H1 (cell line): Measurements from ENCODE around the gene EXO1. TPM values are rescaled to one million over a fixed set of nuclear protein-coding genes. Genes with fewer than 3 reads are reported as not detected.

ENCODE experiments used
- CTCF ChIA-PET: fragments of 300-600 bp; sonication (Branson Sonifier 250); formaldehyde crosslinking; loops from one replicate; lab custom pipeline; 2021; ENCODE audit not compliant: partially characterized antibody; lab: Charles Lee
- POLR2A ChIA-PET: fragments of 300-600 bp; sonication (Branson Sonifier 250); formaldehyde crosslinking; loops from one replicate; lab custom pipeline; 2021; ENCODE audit warnings: inconsistent platforms; ENCODE audit not compliant: partially characterized antibody; lab: Charles Lee
- DNase-seq, 2 experiments: peaks; one replicate each; pipeline versions ENCODE4 v3.0.0 to v3.0.0-alpha.2; 2010 to 2022; ENCODE audit warnings: low spot score in 2 of 2, low read depth in 1 of 2, mixed read lengths in 1 of 2
- FAIRE-seq: peaks from 2 replicates; lab custom pipeline; 2011; peaks lifted over from hg19 to GRCh38; lab: Jason Lieb, UNC
- H2AFZ ChIP-seq: 2 replicates; pipeline ENCODE4 v1.8.1; 2012; ENCODE audit warnings: low read length, inconsistent platforms
- H2AK5ac ChIP-seq: 2 replicates; pipeline ENCODE4 v1.6.1; 2013; ENCODE audit warnings: low read depth, low read length
- H2BK120ac ChIP-seq: replicated peaks from 2 replicates; pipeline ENCODE3; 2013; ENCODE audit warnings: low read depth, low read length, inconsistent platforms
- H2BK12ac ChIP-seq: 2 replicates; pipeline ENCODE4 v1.6.1; 2013; ENCODE audit warnings: low read depth, low read length
- H2BK15ac ChIP-seq: 2 replicates; pipeline ENCODE4 v1.6.1; 2013; ENCODE audit warnings: low read length
- H2BK20ac ChIP-seq: 2 replicates; pipeline ENCODE4 v1.6.1; 2013; ENCODE audit warnings: low read length
- H2BK5ac ChIP-seq: 2 replicates; pipeline ENCODE4 v1.6.1; 2013; ENCODE audit warnings: low read depth, low read length
- H3K14ac ChIP-seq: 2 replicates; pipeline ENCODE4 v1.6.1; 2013; ENCODE audit warnings: inconsistent platforms; ENCODE audit not compliant: insufficient read length
- H3K18ac ChIP-seq: 2 replicates; pipeline ENCODE4 v1.6.1; 2013; ENCODE audit warnings: low read length; ENCODE audit errors: extremely low read depth
- H3K23ac ChIP-seq: 2 replicates; pipeline ENCODE4 v1.6.1; 2013; ENCODE audit warnings: inconsistent platforms; ENCODE audit not compliant: insufficient read length
- H3K23me2 ChIP-seq: 2 replicates; pipeline ENCODE4 v1.6.1; 2013; ENCODE audit warnings: low read depth, low read length
- H3K27ac ChIP-seq: 2 replicates; pipeline ENCODE4 v1.6.1; 2011; ENCODE audit warnings: low read depth, low read length, inconsistent platforms
- H3K27me3 ChIP-seq, 4 experiments: replicated peaks in 1 of 4; 1 replicate in 1 of 4; 2 replicates in 3 of 4; pipeline versions ENCODE4 v1.6.1 to v1.8.1; 2011 to 2013; ENCODE audit warnings: low read length in 3 of 4, mild to moderate bottlenecking in 3 of 4, inconsistent platforms in 2 of 4, mixed read lengths in 2 of 4, moderate library complexity in 1 of 4; ENCODE audit not compliant: control insufficient read depth in 3 of 4, insufficient read depth in 3 of 4; ENCODE audit errors: extremely low read depth in 1 of 4
- H3K36me3 ChIP-seq, 4 experiments: 2 replicates each; pipeline versions ENCODE4 v1.6.1 to v1.8.1; 2011 to 2013; ENCODE audit warnings: mild to moderate bottlenecking in 4 of 4, low read length in 3 of 4, moderate library complexity in 2 of 4, control low read depth in 1 of 4, inconsistent platforms in 1 of 4; ENCODE audit not compliant: insufficient read depth in 4 of 4, control insufficient read depth in 2 of 4
- H3K4ac ChIP-seq: replicated peaks from 2 replicates; pipeline ENCODE3; 2013; ENCODE audit warnings: low read length, low read depth, mixed read lengths, inconsistent platforms; ENCODE audit not compliant: insufficient read length
- H3K4me1 ChIP-seq, 4 experiments: replicated peaks in 1 of 4; 1 replicate in 1 of 4; 2 replicates in 3 of 4; pipeline versions ENCODE4 v1.6.1 to v1.8.1; 2011 to 2013; ENCODE audit warnings: low read length in 3 of 4, inconsistent platforms in 2 of 4, mixed read lengths in 1 of 4; ENCODE audit not compliant: insufficient read depth in 4 of 4, control insufficient read depth in 3 of 4
- H3K4me2 ChIP-seq, 2 experiments: 2 replicates each; pipeline versions ENCODE4 v1.6.1 to v1.8.1; 2011 to 2013; ENCODE audit warnings: low read depth in 2 of 2, low read length in 2 of 2, control low read depth in 1 of 2, inconsistent platforms in 1 of 2, mild to moderate bottlenecking in 1 of 2; ENCODE audit not compliant: insufficient read depth in 1 of 2
- H3K4me3 ChIP-seq, 4 experiments: fragments of 200-600, 300-600 bp in 1 of 4; sonication (generic), shearing (Covaris generic), sonication (Bioruptor Twin) in 1 of 4; 2 replicates each; pipeline versions ENCODE4 v1.5.1 to v1.8.1; 2011 to 2016; ENCODE audit warnings: low read length in 4 of 4, low read depth in 3 of 4, control low read depth in 2 of 4, inconsistent platforms in 2 of 4, mild to moderate bottlenecking in 2 of 4, mixed read lengths in 1 of 4, moderate library complexity in 1 of 4; ENCODE audit not compliant: insufficient read depth in 2 of 4; ENCODE audit errors: extremely low read depth in 1 of 4
- H3K56ac ChIP-seq: replicated peaks from 2 replicates; pipeline ENCODE3; 2013; ENCODE audit warnings: low read depth, mild to moderate bottlenecking, mixed read lengths, low read length, inconsistent platforms; ENCODE audit not compliant: insufficient read length
- H3K79me1 ChIP-seq: 2 replicates; pipeline ENCODE4 v1.6.1; 2013; ENCODE audit warnings: low read depth, low read length, control low read depth
- H3K79me2 ChIP-seq, 2 experiments: 2 replicates each; pipeline versions ENCODE4 v1.6.1 to v1.8.1; 2012 to 2013; ENCODE audit warnings: low read length in 2 of 2, mild to moderate bottlenecking in 2 of 2, inconsistent platforms in 1 of 2; ENCODE audit not compliant: insufficient read depth in 2 of 2, control insufficient read depth in 1 of 2
- H3K9ac ChIP-seq, 4 experiments: replicated peaks in 1 of 4; 1 replicate in 1 of 4; 2 replicates in 3 of 4; pipeline versions ENCODE4 v1.6.1 to v1.8.1; 2011 to 2013; ENCODE audit warnings: low read depth in 3 of 4, low read length in 3 of 4, control low read depth in 2 of 4, mild to moderate bottlenecking in 2 of 4, moderate library complexity in 2 of 4, inconsistent platforms in 1 of 4; ENCODE audit errors: extremely low read depth in 1 of 4
- H3K9me3 ChIP-seq, 2 experiments: 2 replicates each; pipeline versions ENCODE4 v1.6.1 to v1.8.1; 2012 to 2013; ENCODE audit warnings: mild to moderate bottlenecking in 2 of 2, moderate library complexity in 2 of 2, control low read depth in 1 of 2, inconsistent platforms in 1 of 2, low read depth in 1 of 2, low read length in 1 of 2, mixed read lengths in 1 of 2; ENCODE audit not compliant: insufficient read depth in 2 of 2
- H4K20me1 ChIP-seq, 2 experiments: replicated peaks in 1 of 2; 2 replicates each; pipeline versions ENCODE3 to v1.8.1; 2011 to 2013; ENCODE audit warnings: inconsistent platforms in 2 of 2, low read length in 2 of 2, mild to moderate bottlenecking in 1 of 2; ENCODE audit not compliant: insufficient read depth in 2 of 2, control insufficient read depth in 1 of 2
- H4K5ac ChIP-seq: 2 replicates; pipeline ENCODE4 v1.6.1; 2013; ENCODE audit warnings: low read length, low read depth, mixed read lengths, inconsistent platforms; ENCODE audit not compliant: insufficient read length
- H4K8ac ChIP-seq: 2 replicates; pipeline ENCODE4 v1.8.0; 2013; ENCODE audit warnings: mild to moderate bottlenecking, moderate library complexity, low read length, inconsistent platforms; ENCODE audit not compliant: insufficient read depth; ENCODE audit errors: extremely low read depth
- H4K91ac ChIP-seq: replicated peaks from 2 replicates; pipeline ENCODE3; 2013; ENCODE audit warnings: low read length, mixed read lengths, inconsistent platforms; ENCODE audit not compliant: insufficient read length
- ASH2L ChIP-seq: fragments of 200-600, 300-600 bp; sonication (generic); IDR thresholded peaks from one replicate; pipeline ENCODE4 v1.7.1; 2017; ENCODE audit warnings: low read length
- BRCA1 ChIP-seq: IDR thresholded peaks from 2 replicates; pipeline ENCODE4 v1.6.1; 2012; ENCODE audit warnings: low read depth, low read length, improper control_type of control experiment
- CBX8 ChIP-seq: fragments of 300-800, 300-1000 bp; sonication (generic); IDR thresholded peaks from 2 replicates; pipeline ENCODE4 v1.7.1; 2016; ENCODE audit warnings: low read depth, low read length, borderline replicate concordance
- CEBPB ChIP-seq: IDR thresholded peaks from 2 replicates; pipeline ENCODE4 v1.6.1; 2012; ENCODE audit warnings: low read depth, low read length
- JUN ChIP-seq: IDR thresholded peaks from 2 replicates; pipeline ENCODE4 v1.6.1; 2011; ENCODE audit warnings: low read depth, mild to moderate bottlenecking, improper control_type of control experiment, low read length
- MAFK ChIP-seq: IDR thresholded peaks from 2 replicates; pipeline ENCODE4 v1.6.1; 2012; ENCODE audit warnings: low read depth, mild to moderate bottlenecking, improper control_type of control experiment, low read length
- RBBP5 ChIP-seq: IDR thresholded peaks from 2 replicates; pipeline ENCODE4 v1.7.1; 2012; ENCODE audit warnings: low read depth, mild to moderate bottlenecking, inconsistent platforms, low read length, moderate library complexity, borderline replicate concordance
- RXRA ChIP-seq: IDR thresholded peaks from 2 replicates; pipeline ENCODE4 v1.6.1; 2011; ENCODE audit warnings: low read depth, mild to moderate bottlenecking, low read length, moderate library complexity; ENCODE audit not compliant: insufficient read depth
- SRF ChIP-seq: IDR thresholded peaks from 2 replicates; pipeline ENCODE4 v1.6.1; 2011; ENCODE audit warnings: mild to moderate bottlenecking, low read depth, low read length, moderate library complexity
- TBP ChIP-seq: IDR thresholded peaks from 2 replicates; pipeline ENCODE4 v1.6.1; 2011; ENCODE audit warnings: low read depth, low read length, improper control_type of control experiment
- USF2 ChIP-seq: IDR thresholded peaks from 2 replicates; pipeline ENCODE4 v1.6.1; 2011; ENCODE audit warnings: low read length, improper control_type of control experiment
- WGBS, 2 experiments: shearing (Covaris generic) in 1 of 2; methylation state at CpG; one replicate each; pipeline versions ENCODE4 v1.1.6 to v1.1.7; 2013 to 2015; ENCODE audit warnings: low lambda C conversion rate in 2 of 2, mixed read lengths in 2 of 2, inconsistent platforms in 1 of 2, low coverage in 1 of 2, missing lambda C conversion rate in 1 of 2; ENCODE audit not compliant: insufficient replicate concordance in 2 of 2, insufficient coverage in 1 of 2, insufficient read length in 1 of 2; ENCODE audit errors: extremely low coverage in 1 of 2, missing lambda C conversion rate in 1 of 2; 5-methylcytosine and 5-hydroxymethylcytosine counted together
- polyA plus RNA-seq, 7 experiments: library from polyadenylated mRNA; depleted of rRNA in 3 of 7; stranded (reverse) in 5 of 7; unstranded in 2 of 7; fragments of >200 nt in 5 of 7; fragments of 200-250 nt in 2 of 7; gene quantifications; 1 replicate in 5 of 7; 2 replicates in 1 of 7; 4 replicates in 1 of 7; pipeline versions ENCODE4 v1.2.1 to v1.2.3, GENCODE V29; 2011 to 2013; ENCODE audit warnings: missing spikeins in 2 of 7, mixed read lengths in 2 of 7
- total RNA-seq: library from RNA; stranded (reverse); fragmentation: NEBNext Ultra II Directional; extraction: Animal tissue kit (Norgen Biotek cat#: 25700); gene quantifications from 2 replicates; pipeline ENCODE4 v1.2.1, GENCODE V29; 2021

Gene EXO1
- total and polyA plus RNA-seq, 2 of the 8 experiments (the other 6 are each of a cell fraction or from before 2014, with no cell fraction given), result 9.2 to 43.0 TPM

DNA sequence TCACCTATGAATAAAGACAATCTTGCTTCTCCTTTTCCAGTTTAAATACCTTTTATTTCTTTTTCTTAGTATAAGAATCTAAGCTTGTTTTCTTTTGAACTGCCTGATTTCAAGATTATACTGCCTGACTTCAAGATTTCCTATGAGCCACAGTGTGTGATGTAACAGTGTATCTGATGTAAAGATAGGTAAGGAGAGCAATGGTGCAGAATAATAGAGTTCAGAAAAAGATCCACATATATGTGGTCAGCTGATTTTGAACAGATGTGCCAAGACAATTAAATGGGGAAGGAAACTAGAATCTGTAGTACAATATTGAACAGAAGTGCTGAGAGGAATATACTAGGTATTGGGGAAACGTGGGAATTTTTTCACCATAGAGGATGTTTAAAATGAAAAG, 21.0 kb downstream of the EXO1 start:
- ChIA-PET CTCF (no interaction called here), POLR2A (no interaction called here)
- Histone ChIP-seq H3K4me1 (no peaks in the 10 kb centered on the region), H3K9me3 (no peaks in the 10 kb centered on the region), H3K56ac (no peak overlapping the region), H3K79me1 (no peaks in the 10 kb centered on the region), H3K36me3 (peaks cover 8 to 60% (median 29%) of the 10 kb centered on the region in 4 experiments), H3K9ac (no peak overlapping the region), H2AFZ (no peak overlapping the region), H3K27ac (no peak overlapping the region), H3K79me2 (no peaks in the 10 kb centered on the region), H3K4ac (no peak overlapping the region), H2BK5ac (no peak overlapping the region), H3K18ac (no peak overlapping the region), H4K20me1 (no peaks in the 10 kb centered on the region), H3K23ac (no peak overlapping the region), H2BK120ac (no peak overlapping the region), H4K5ac (no peak overlapping the region), H2BK15ac (no peak overlapping the region), H3K4me2 (no peak overlapping the region), H4K8ac (no peak overlapping the region), H3K4me3 (no peak overlapping the region), H3K14ac (no peak overlapping the region), H3K23me2 (no peaks in the 10 kb centered on the region), H4K91ac (no peak overlapping the region), H2BK20ac (no peak overlapping the region), H3K27me3 (no peaks in the 10 kb centered on the region), H2AK5ac (no peak overlapping the region), H2BK12ac (no peak overlapping the region)
- TF ChIP-seq JUN (no peak), SRF (no peak), BRCA1 (no peak), CEBPB (no peak), TBP (no peak), RXRA (no peak), RBBP5 (no peak), USF2 (no peak), MAFK (no peak), ASH2L (no peak), CBX8 (no peak)
- DNase-seq (no peak), FAIRE-seq (no peak)
- 94% methylated on average over 1 of the region's 1 CpG; no CpG with 5 or more reads in 1 of the 2 experiments for WGBS, 2 experiments
